OCI-LY3 (cell line): ENCODE data around the gene GNG12.

Experiments used
- CTCF ChIP-seq: fragments of 200-600, 300-600 bp; sonication (generic); IDR thresholded peaks from 2 replicates; pipeline ENCODE4 v1.5.1; 2014; ENCODE audit warnings: antibody characterized with exemption, low read length, low read depth
- EZH2phosphoT487 ChIP-seq: fragments of 200-600 bp; shearing (Covaris generic); IDR thresholded peaks from 2 replicates; pipeline ENCODE4 v1.6.1; 2018; ENCODE audit warnings: antibody characterized with exemption, mixed run types, low read depth

GRCh38 chr1:67771152-67771551 lies 62.1 kb downstream of the GNG12 start:
- TF ChIP-seq CTCF = no peak
- no peak for TF ChIP-seq EZH2phosphoT487
